Sigmoid colon (tissue), 7 donors: ENCODE measurements around the gene NOC2L. TPM values are rescaled to one million over a fixed set of nuclear protein-coding genes. Genes with fewer than 3 reads are reported as not detected.

Source experiments
- DNase-seq: peaks from one replicate; pipeline ENCODE4 v3.0.0-alpha.2; 2019
- H3K27ac ChIP-seq, 4 donors: fragments of 200-600 bp; sonication (generic); one replicate each; pipeline ENCODE4 v1.5.1; 2016 to 2019; ENCODE audit warnings: mild to moderate bottlenecking in 1 of 4
- H3K27me3 ChIP-seq, 3 donors: fragments of 200-600 bp; sonication (generic); one replicate each; pipeline ENCODE4 v1.5.1; 2019; ENCODE audit warnings: mild to moderate bottlenecking in 1 of 3
- H3K36me3 ChIP-seq, 4 donors: fragments of 200-600 bp; sonication (generic); one replicate each; pipeline ENCODE4 v1.5.1; 2016 to 2019
- H3K4me1 ChIP-seq, 4 donors: fragments of 200-600 bp; sonication (generic); one replicate each; pipeline ENCODE4 v1.5.1; 2017 to 2019
- H3K4me3 ChIP-seq, 4 donors: fragments of 200-600 bp; sonication (generic); one replicate each; pipeline ENCODE4 v1.5.1; 2017 to 2019; ENCODE audit warnings: mild to moderate bottlenecking in 2 of 4, moderate library complexity in 1 of 4
- H3K9me3 ChIP-seq, 4 donors: fragments of 200-600 bp in 3 of 4; sonication (generic) in 3 of 4; one replicate each; pipeline versions ENCODE4 v1.5.1 to v1.6.1; 2013 to 2019
- EP300 ChIP-seq, 4 donors: sonication (generic); formaldehyde crosslinking; IDR thresholded peaks; one replicate each; pipeline ENCODE4 v1.6.1; 2017; ENCODE audit warnings: antibody characterized with exemption in 4 of 4
- POLR2A ChIP-seq, 2 donors: fragments of 450-650 bp; IDR thresholded peaks; one replicate each; pipeline ENCODE4 v1.6.1; 2016; ENCODE audit warnings: antibody characterized with exemption in 2 of 2, mild to moderate bottlenecking in 2 of 2, moderate library complexity in 2 of 2
- POLR2AphosphoS5 ChIP-seq, 4 donors: sonication (generic); formaldehyde crosslinking; IDR thresholded peaks; one replicate each; pipeline ENCODE4 v1.6.1; 2017; ENCODE audit warnings: antibody characterized with exemption in 4 of 4
- WGBS, 2 donors: extraction: QIAGEN DNeasy Blood & Tissue Kit; methylation state at CpG; one replicate each; pipeline ENCODE4 v1.1.7; 2013; 5-methylcytosine and 5-hydroxymethylcytosine counted together
- intact Hi-C: fragments of 100-400 bp; cut with DNase I; formaldehyde crosslinking; loops from one replicate; pipeline ENCODE4 v1.15.1; 2023
- polyA plus RNA-seq, 3 donors: library from polyadenylated mRNA; stranded (reverse); fragments of 200-250 nt; gene quantifications; one replicate each; pipeline ENCODE4 v1.2.3, GENCODE V29; 2013
- total RNA-seq, 4 donors: library from RNA; depleted of rRNA; stranded (reverse); fragments of >200 nt; gene quantifications; one replicate each; pipeline ENCODE4 v1.1.0, GENCODE V29; 2016
- TF ChIP-seq, protein P1 (sequence below), 4 experiments: fragments of 450-650 bp in 3 of 4; fragments of 200-600 bp in 1 of 4; IDR thresholded peaks; one replicate each; pipeline ENCODE4 v1.5.1; 2016 to 2019; ENCODE audit warnings: antibody characterized with exemption in 4 of 4, mild to moderate bottlenecking in 3 of 4, moderate library complexity in 2 of 4
- donor health status: healthy with polysubstance abuse.
- donor health status: Bipolar disorder and iron deficiency.
- donor health status: healthy.

The NOC2L gene
- total and polyA plus RNA-seq, 7 donors: 25.4 to 81.6 (median 27.1) TPM

DNA sequence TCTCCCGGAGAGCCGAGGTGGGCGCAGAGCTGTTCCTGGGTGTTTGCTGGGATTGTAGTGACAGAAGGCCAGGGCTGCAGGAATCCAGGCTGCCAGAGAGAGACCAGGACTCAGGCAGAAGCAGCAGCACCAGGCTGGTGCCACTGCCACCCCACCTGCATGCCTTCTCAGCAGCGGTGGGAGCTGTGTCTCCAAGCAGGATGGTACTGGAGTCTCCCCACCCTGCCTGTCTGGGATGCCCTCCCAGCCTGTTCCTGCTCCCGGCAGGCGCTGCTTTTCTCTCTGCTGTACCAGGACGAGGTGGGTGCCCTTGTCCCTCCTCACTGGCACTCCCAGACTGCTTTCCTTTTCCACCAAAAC, 45.3 kb upstream of the NOC2L start:
- intact Hi-C loops: no loop called here
- whole genome bisulfite sequencing, 2 donors: 54 to 61% methylated on average over 7 of the region's 7 CpGs
- H3K4me1 ChIP-seq: peaks cover 0 to 39% (median 32%) of the 10 kb centered on the region in 4 donors

DNA sequence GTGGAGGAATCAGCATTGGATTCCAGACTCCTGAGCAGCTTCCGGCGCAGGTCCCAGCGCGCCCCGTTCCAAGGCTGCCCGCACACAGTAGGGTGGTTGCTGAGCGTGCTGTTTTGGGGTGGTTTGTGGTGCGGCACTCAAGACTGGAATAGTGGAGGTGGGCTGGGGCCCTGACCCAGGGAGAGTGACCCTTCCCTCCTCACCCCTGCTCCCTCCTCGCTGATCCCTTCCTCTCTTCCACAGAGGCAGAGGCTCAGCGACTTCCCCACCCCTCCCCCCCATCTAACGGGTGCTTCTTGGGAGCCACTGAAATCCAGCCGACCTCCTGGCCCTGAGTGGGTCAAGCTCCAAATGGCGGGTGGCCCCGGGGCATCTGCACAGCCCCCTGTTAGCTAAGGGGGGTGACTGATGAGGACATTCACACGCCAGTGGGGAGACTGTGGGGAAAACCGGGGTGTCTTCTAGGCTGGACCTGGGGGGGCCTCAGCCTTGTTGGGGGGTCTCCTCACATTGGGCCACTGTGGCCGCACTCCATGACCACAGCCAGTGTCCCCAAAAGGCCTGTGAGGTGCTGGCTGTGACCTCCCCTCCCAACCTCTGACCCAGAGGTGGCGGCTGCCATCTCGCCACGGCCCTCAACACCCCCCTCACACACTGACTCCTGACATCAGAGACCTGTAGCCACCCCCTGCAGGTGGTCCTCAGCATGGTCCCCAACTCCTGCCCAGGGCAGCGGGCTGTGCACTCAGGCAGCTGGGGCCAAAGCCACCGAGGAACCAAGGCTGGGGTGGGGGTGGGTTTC, 44.8 kb upstream of the NOC2L start:
- 83 to 86% methylated on average over 22 of the region's 22 CpGs for WGBS, 2 donors
- H3K4me3 ChIP-seq: no peak overlapping the region
- peaks cover 0 to 43% (median 38%) of the 10 kb centered on the region in 4 donors for H3K4me1 ChIP-seq
- no peaks in the 10 kb centered on the region for H3K9me3 ChIP-seq
- peaks cover 0 to 7% (median 5%) of the 10 kb centered on the region in 3 donors for H3K27me3 ChIP-seq
- intact Hi-C loops: no loop called here
- no peak overlapping the region for H3K27ac ChIP-seq
- H3K36me3 ChIP-seq: no peaks in the 10 kb centered on the region
- TF ChIP-seq POLR2AphosphoS5 (IDR thresholded peaks at IDR 0.05) (no peak), POLR2A (IDR thresholded peaks at IDR 0.05) (no peak)
- TF ChIP-seq, protein P1, sequence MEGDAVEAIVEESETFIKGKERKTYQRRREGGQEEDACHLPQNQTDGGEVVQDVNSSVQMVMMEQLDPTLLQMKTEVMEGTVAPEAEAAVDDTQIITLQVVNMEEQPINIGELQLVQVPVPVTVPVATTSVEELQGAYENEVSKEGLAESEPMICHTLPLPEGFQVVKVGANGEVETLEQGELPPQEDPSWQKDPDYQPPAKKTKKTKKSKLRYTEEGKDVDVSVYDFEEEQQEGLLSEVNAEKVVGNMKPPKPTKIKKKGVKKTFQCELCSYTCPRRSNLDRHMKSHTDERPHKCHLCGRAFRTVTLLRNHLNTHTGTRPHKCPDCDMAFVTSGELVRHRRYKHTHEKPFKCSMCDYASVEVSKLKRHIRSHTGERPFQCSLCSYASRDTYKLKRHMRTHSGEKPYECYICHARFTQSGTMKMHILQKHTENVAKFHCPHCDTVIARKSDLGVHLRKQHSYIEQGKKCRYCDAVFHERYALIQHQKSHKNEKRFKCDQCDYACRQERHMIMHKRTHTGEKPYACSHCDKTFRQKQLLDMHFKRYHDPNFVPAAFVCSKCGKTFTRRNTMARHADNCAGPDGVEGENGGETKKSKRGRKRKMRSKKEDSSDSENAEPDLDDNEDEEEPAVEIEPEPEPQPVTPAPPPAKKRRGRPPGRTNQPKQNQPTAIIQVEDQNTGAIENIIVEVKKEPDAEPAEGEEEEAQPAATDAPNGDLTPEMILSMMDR (IDR thresholded peaks at IDR 0.05): no peak
- DNase-seq: no peak

More for the DNA sequence above, 45.3 kb upstream of the NOC2L start:
- DNase-seq: no peak
- no peaks in the 10 kb centered on the region for H3K36me3 ChIP-seq
- no peak overlapping the region for H3K27ac ChIP-seq
- H3K4me3 ChIP-seq: no peak overlapping the region
- no peaks in the 10 kb centered on the region for H3K9me3 ChIP-seq
- TF ChIP-seq POLR2A (IDR thresholded peaks at IDR 0.05) (no peak), EP300 (IDR thresholded peaks at IDR 0.05) (no peak), POLR2AphosphoS5 (IDR thresholded peaks at IDR 0.05) (no peak)
- TF ChIP-seq, protein P1 (IDR thresholded peaks at IDR 0.05): no peak
- peaks cover 0 to 3% (median 1%) of the 10 kb centered on the region in 3 donors for H3K27me3 ChIP-seq

DNA sequence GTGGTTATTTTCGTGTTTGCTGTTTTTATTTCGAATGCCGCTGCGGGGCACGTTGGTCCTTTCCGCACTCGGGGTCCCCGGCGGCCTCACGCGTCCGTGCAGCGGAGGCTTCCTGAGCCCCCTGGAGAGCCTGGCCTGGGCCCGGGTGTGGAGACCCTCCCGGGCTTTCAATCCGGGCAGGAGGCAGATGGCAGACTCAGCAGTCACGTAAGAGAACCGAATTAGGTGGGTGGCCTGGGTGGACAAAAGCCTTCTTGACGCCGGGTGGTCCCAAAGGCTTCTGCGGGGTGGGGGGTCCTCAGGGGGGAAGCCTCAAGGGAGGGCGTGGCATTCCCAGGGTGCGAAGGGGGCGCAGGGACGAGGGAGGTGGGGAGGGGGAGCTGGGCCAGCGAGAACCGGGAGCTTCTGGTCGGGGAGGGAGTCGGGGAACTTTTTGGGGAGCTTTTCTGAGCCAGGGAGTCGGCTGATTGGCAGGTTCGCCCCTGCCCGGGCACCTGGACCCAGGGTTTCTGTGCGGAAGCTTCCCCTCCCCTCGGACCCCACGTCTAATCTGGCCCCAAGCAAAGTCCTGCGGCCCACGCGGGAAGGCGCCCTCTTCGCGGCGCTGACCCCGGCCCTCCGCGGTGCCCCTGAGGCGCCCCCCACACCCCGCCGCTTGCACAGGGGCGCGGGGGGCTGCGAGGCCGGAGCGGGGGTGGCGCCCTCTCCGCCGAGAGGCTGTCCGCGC, 42.2 kb upstream of the NOC2L start:
- peak; percentile 73 for DNase-seq
- H3K4me1 ChIP-seq: peaks cover 0 to 56% (median 47%) of the 10 kb centered on the region in 4 donors
- no peak for TF ChIP-seq POLR2AphosphoS5 (IDR thresholded peaks at IDR 0.05)
- peaks cover 0 to 17% (median 5%) of the 10 kb centered on the region in 3 donors for H3K27me3 ChIP-seq
- no peaks in the 10 kb centered on the region for H3K9me3 ChIP-seq
- WGBS, 2 donors: 2 to 3% methylated on average over 58 of the region's 58 CpGs
- intact Hi-C loops: loop anchor here (1.0 kb wide), 1 partner anchor 42 kb away; the partner anchor contains the start of gene NOC2L
- peak overlapping the region; percentile 58 to 92 (median 60) for H3K4me3 ChIP-seq
- no peaks in the 10 kb centered on the region for H3K36me3 ChIP-seq
- peak overlapping the region; percentile 89 to 98 (median 96) for H3K27ac ChIP-seq

DNA sequence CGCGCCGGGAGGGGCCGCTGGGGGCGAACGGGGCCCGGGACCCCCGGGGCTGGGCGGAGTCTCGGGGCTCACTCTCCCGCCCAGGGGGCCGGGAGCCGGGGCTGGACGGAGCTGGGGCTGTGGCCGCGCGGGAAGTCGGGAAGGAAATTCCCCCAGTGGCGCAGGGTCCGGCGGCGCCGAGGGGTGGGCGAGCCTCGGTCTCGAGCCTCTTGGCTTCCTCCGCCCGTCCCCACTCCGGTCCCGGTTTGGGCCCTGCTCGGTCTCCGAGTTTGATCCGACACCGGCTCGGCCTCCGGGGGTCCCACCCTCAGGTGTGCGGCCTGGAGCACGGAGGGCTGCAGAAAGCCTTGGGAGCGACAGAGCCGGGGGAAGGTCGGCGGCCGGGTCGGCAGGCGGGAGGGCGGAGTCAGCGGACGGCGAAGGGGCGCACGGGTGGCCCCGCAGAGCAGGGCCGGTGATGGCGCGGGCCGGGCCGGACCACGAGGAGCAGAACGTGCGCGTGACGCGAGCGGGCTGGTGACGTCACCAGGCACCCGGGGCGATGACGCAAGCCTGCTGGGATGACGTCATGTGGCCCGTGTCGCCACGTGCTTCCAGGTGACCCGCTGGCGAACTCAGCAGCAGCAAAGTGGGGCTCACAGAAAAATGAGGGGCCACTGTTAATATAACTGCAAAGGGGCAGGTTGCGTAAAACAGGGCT, 41.5 kb upstream of the NOC2L start:
- intact Hi-C loops: loop anchor here (1.0 kb wide), 2 partner anchors 19 to 41 kb away; partner anchors contain the start of gene NOC2L
- Histone ChIP-seq H3K27me3 (peaks cover 0 to 17% (median 5%) of the 10 kb centered on the region in 3 donors), H3K27ac (peak overlapping the region; percentile 89 to 98 (median 96)), H3K9me3 (no peaks in the 10 kb centered on the region), H3K4me3 (peak overlapping the region; percentile 58 to 92 (median 60)), H3K4me1 (peaks cover 0 to 51% (median 42%) of the 10 kb centered on the region in 4 donors), H3K36me3 (no peaks in the 10 kb centered on the region)
- peak; percentile 95 for DNase-seq
- WGBS, 2 donors: 1% methylated on average over 75 of the region's 75 CpGs
- TF ChIP-seq EP300 (IDR thresholded peaks at IDR 0.05) (peak in 3 of 4 donors; percentile 97 to 98 (median 98)), POLR2A (IDR thresholded peaks at IDR 0.05) (peak; percentile 20 to 45), POLR2AphosphoS5 (IDR thresholded peaks at IDR 0.05) (peak; percentile 80 to 92 (median 89))
- TF ChIP-seq, protein P1 (IDR thresholded peaks at IDR 0.05): no peak
